ENCODE data around the gene ZDHHC14.

ZDHHC14 gene

DNA sequence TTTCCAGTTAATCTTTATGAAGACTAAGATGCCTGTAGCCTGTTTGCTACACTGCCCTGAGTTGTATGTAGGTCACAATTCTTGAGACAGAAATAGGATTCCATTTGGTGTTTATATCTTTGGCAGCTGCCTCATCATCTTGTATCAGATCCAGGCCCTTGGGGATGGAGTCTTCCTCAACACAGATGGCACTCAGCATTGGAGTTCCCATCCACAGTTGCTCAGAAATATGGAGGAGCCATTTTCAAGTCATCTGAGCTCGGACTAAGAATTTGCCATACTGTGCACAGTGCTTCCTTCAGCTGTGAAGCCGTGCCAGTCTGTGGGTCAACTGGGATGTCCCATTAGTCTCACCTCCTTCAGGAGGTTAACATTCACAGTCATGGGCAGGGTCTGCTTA lies 156.6 kb downstream of the ZDHHC14 start:
- no peak for DNase-seq

DNA sequence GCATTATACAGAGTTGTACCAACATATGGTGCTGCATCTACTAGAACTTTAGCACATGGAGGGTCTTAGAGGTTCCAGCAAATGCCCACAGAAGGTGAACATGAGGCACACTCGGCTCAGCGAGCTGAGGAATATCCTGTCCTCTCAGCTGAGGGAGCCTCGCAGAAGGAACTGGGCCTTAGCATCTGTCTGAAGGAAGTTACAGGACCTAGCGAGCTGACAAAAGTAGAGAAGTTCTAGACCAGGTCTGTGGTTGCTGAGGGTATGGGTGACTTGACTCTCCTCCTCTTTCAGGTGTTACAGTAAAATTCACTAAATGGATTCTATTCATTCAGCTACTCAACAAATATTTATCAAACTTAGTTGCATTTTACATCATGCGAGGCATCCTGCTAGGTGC lies 157.2 kb downstream of the ZDHHC14 start:
- no peak for DNase-seq

DNA sequence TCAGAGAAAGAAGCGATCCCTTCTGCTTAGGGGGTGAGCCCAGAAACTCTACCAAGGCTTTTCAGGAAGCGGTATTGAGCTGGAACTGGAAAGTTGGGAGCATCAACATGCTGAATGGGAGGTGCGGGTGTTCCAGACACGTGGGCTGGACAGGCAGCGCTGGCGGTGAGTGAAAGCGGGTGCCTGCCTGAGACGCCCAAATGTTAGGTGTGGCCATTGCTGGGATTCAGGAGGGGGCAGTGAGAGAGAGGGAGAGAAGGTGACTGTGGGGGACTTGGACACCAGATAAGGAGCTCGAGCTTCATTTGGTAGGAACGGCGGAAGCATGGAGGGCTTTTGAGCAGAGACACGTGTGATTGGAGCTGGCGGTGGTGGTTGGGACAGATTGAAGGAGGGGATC lies 157.7 kb downstream of the ZDHHC14 start:
- no peak for DNase-seq

DNA sequence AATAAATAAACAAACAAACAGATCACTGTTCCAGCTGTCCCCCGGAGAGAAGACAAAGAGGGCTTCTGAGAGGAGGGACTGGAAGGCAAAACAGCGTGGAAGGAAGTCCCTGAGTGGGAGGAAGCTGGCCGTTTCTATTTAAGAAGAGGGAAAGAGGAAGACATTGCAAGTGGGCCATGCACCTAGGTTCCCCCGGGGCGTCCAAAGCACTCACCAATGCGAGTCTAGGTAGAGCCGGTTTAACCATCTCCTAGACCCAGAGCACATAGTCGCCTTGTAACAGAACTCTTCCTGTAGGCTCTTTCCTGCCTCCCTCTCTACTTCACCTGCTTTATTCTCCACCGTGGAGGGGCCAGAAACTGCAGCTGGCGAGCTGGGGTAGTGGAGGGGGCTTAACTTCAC lies 158.4 kb downstream of the ZDHHC14 start:
- no peak for DNase-seq

DNA sequence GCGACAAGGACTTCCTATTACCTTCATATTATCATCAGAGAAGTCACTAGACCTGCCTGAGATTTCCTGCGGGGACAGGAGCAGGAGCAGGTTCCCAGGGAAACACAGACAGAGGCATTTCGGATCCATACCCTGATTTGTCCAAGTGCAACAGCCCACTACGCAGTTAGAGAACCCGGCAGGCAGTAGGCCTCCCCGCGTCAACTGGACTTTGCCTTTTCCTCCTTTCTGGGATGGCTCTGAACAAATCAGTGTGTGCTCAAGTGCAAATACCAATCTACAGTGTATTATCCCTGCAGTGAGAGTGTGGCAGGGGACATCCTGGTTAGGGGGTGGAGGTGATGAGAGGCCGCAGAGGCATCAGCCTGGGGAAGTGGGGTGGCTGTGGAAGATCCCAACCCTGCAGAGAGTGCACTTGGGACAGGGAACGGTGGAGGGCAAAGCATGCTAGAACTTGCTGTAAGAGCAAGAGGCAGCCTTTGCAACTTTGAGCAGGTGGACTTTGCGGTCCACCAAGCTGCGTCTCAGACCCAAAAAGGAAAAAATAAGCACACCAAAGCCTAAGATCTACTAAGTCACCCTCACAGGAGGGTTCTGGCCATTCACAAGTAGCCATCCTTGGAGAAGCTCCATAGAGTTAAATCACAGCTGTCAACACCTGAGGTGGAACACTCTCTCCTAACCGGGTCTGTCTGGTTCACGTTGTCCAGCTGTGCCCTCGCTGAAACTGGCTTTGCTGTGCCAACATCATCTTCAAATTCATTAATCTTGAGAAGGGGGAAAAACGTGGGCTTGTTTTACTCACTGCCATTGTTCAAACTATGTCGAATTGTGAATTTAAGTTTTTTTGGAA lies 159.1 kb downstream of the ZDHHC14 start:
- DNase-seq = no peak

DNA sequence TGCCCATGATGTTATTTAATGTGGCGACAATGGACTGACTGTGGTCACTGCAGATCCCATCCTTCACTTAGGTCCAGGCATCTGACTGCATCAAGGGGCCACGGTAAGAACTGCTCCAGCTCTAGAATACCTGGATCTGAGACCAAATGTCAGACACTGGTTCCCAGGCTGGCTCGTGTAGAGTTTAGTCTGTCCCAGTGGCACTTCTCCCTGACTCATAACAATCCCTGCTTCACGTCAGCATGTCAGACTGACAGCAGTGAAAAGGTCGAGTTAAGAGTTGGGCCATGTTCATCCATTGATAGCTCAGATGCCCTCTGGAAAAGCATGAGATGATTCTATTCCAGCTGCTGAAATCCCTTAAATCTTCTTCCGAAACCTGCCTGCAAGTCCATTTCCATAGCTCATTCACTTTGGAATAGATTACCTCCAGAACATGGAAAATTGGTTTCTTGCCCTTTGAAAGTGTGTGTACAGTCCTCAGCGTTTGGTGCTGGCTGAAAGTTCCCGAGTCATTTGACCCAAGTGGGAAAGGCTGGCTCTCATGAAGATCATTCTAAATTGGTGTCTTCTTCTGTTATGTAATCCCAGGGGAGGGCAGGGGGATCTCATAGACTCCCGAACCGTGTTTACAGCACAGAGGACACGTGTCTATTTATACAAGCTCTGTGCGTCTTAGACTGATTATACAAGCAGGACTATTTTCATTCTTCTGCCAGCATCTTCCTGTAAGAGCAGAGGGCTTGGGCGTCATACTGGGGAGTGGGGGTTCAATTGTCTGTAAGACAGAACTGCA lies 160.8 kb downstream of the ZDHHC14 start:
- no peak for DNase-seq

DNA sequence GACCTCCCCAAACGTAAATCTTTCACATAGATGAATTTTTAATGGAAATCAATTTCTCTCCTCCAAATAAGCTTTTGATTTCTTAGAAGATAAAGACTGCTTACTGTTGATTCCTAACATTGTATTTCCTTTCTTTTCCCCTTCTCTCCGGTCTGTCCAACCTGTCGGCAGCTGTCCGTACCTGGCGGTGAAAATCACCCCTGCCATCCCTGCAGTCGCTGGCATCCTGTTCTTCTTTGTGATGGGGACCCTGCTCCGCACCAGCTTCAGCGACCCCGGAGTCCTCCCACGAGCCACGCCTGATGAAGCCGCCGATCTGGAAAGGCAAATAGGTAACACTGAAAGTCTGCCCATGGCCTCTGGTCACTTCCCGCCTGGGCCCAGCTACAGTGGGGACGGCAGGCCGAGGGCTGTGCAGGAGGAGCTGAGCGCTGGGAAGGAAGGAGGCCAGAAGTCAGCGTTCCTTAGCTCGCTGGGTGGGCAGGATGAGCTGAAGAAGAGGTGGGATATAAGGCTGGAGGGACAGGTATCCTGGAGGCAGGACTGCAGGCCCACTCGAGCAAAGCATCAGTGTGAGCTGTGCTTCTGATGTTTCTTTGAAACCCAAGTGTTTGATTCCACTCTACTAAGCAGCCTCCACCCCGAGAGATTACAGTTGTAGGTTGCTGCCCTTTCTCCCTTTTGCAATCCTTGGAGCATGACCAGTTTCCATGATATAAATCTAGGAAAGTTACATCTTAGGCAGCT lies 161.6 kb downstream of the ZDHHC14 start:
- DNase-seq = no peak

DNA sequence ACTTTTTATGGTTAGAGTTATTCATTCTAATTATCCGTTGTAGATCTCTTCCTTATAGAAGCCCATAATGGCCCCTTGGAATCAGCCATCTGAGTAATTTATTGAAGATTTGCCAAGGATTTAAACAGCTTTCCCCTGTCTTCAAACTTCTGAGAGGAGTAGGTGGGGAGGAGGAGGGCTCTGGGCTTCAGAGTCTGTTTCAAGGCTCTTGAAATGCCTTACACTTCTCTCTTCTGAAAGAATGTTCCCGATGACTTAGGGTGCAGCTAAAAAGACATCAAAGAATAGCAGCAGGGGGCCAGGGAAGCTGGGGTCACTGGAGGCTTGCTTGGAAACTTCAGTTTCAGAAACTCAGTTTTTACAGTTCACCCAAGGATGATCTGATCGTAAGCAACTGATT lies 165.3 kb downstream of the ZDHHC14 start:
- no peak for DNase-seq

DNA sequence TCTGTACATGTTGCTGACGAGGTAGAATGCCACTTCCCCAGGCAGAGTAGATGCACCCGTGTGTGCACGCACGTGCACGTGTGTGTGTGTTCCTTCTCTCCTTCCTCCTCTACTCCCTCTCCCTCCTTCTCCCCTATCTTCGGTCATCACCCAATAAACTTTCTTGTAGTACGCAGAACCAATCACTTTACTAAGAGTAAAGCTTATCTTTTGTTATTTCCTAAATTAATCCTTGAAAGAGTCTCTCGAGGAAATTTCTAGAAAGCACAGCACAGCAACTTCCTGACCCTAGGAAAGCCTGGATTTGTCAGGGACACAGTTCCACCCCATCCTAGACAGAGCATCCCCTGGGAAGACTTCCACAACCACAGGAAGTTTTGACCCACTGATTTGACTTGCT lies 166.1 kb downstream of the ZDHHC14 start:
- DNase-seq = no peak

DNA sequence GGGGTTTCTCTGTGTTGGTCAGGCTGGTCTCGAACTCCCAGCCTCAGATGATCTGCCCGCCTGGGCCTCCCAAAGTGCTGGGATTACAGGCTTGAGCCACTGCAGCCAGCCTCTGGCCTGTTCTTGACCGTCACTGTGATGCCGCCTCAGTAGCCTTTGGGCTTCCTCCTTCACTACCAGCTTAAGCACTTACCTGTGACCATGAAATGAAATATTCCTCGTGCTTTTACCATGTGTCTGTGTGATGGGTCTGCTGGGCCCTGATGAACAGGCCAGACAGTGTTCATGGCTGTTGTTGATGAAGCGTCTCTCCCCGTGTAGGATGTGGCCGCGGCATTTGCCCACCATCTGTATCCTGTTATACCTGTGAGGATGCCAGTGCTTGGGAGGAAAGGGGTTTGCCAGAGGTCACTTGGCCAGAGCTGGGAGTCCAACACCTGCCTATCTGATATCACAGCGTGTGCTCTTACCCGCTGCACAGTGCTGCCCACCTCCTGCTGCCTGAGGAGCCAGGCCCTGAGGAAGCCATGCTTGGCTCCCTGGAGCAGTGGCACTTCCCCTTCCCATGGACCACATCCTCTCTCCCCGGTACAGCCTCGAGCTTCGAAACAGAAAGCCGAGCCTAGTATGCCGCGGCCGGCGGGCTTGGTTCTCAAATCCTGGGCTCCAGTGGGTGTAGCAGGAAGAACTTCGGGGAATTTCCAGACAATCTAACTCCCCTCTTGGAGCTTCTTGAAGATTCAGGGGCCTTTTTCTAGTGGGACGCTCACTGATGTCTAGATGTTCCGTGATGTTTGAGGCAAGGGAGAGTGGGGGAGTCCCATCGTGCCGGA lies 167.9 kb downstream of the ZDHHC14 start:
- DNase-seq = no peak

DNA sequence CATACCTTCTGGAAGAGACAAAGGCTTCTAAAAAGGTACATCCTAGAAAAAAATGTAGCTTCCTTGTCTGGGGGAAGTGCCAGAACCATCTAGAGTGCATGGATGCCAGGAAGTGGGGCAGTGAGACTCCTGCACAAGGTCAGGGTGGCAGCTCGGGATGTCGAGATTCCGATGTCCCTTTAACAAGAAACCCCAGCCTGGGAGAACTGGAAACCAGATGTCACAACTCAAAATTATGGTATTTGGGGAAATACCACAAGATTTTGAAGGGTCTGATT lies 168.4 kb downstream of the ZDHHC14 start:
- DNase-seq = no peak

DNA sequence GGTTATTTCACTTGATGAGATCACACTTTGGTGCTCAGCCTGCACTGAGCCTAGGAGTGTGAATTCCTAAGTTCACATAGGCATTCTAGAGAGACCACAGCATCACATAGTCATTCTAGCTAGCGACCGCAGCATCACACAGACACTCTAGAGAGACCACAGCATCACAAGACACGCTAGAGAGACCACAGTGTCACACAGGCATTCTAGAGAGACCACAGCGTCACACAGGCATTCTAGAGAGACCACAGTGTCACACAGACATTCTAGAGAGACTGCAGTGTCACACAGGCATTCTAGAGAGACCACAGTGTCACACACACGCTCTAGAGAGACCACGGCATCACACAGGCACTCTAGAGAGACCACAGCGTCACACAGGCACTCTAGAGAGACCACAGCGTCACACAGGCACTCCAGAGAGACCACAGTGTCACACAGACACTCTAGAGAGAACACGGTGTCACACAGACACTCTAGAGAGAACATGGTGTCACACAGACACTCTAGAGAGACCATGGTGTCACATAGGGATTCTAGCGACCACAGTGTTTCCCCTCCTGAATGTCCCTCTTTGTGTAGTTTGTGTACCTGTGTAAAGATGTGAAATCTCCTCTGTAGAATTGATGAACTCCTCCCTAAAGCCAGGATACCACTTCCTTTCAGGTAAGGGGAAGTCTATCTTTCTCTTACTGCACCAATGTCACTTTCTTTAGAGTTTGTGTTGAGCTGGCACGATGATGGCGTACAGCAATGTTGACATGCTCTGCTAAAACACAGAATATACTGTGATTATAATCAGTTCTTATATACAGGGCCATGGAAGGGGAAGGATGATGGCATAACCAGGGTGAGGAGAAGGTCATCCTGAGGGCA lies 169.4 kb downstream of the ZDHHC14 start:
- DNase-seq = no peak

DNA sequence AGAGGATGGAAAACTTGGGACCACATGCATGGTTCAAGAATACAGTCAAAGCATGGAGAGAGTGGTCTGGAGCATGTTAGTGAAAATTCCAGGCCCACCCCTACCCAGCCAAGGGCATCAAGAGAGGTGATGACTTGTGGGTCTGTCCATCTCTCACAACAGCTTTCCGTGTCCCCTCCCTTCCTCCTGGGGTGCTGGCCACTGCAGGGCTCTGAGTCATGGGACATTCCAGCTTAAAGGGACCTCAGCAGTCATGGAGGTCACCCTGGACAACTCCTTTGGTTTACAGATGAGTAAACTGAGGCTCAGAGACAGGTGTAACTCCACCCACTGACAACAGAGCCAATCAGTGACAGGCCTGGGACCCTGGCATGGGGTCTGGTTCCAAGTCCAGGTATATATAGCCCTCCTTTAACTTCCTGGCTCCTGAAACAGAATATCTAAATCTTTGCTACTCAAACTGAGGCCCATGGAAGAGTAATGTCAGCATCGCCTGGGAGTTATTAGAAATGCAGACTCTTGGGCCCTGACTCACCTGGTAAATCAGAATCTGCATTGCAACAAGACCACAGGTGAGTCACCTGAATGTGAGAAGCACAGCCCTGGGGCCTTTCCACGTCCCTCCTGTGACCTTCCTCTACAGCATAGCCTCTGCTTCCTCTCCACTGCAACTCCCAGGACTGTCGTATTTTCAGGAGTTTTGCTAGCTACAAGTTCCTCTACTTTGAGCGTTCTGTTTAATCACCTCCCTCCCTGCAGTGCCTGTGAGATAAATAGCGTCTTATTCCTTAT lies 170.2 kb downstream of the ZDHHC14 start:
- no peak for DNase-seq

DNA sequence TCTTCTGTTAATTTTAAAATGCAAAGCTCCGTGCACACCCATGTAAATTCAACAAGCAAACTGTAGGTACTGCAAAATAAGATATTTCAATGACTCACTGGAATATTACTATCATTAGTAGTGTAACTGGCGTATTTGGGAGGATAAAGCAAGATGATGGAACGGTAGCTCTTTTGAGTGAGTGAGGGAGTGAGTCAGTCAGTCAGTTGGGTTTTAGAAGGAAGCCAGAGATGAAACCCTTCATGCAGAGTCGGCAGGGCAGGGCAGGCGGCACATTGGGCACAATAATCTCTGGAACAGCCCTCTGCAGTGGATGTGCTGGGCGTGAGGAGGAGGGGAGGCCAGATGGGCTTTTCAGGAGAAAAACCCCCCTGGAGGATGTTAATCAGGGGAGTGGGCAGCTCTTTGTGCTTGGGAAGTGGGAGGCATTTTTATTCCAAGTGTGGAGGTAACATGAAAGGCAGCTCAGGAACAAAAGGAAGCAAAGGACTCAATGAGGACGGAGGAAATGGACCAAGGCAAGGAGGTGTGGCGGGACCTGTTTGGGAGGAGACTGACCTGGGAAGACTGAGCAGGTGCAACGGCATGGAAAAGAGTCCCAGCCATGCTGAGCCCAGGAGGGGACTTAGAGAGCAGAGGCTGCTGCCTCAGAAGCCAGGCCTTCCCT lies 171.2 kb downstream of the ZDHHC14 start:
- no peak for DNase-seq

DNA sequence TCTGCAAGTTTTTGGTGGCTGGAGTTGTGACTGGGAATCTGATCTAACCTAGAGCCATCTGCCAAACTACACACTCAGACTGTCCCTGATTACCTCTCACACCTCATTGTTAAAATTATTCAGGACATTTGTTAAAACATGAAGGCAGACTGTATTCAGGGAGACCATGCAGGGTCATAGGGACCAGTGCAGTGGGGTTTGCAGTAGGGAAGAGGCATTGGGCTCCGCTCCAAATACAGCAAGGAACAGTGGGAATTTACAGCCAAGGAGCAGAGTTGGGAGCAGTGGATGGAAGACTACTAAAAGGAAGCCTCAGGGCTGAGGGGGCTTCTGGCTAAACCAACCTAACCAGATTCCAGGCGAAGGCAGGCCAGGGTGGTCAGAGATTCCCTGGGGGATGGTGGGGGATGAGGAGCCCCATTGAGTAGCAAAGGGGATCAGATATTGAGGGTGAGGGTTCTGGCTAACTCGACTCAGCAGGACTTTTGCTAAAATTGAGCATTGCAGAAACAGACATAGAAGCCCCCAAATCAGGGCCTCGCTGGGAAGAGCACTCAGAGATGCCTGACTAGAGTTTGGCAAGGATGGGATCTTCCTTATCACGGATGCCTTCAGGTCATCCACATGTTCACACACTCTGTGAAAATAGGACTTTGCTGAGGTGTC lies 172.0 kb downstream of the ZDHHC14 start:
- DNase-seq = no peak

DNA sequence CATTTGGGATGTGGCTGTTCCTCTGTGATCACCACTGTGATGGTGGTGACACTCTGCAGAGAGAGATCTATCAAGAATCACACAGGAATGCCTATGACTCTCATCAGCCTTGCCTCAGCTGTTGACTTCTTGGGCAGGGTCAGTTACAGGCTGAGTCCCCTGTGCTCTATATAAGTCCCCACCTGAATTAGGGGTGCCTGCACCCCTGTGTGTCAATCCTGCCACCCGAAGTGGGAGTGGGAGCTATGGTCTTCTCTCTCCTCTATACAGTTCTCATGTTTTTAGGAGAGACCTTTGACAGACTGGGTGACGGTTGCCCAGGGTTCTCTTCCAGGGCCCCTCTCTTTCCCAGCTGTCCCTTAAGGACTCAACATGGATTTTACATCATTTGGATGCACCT lies 173.8 kb downstream of the ZDHHC14 start:
- DNase-seq = no peak

DNA sequence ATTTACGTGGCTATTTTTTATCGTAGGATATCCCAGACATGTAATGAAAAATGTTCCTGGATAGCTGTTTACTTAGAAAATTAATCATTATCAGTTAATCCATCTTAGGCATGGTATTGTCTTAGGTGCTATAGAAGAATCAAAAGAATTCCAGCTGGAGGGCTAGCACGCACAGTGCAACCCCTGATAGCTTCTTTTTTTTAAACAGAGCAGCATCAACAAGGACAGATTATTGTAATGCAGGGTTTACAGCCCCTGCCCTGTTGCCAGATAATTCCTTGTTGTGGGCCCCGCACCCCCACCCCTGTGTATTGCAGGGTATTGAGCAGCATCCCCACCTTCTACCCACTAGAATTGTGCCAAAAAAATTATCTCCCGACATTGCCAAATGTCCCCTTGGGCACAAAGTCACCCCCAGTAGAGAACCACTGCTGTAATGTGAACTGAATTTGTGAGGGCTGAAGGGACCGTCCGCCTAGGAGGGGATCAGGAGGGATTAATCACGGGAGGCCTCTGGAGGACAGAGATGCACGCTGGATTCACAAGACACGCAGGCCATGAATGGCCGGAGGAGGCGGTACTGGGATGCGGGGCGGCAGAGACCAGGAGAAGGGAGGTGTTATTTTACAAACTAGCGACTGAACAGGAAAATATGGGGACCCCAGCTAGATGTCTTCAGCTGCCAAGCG lies 174.6 kb downstream of the ZDHHC14 start:
- no peak for DNase-seq

DNA sequence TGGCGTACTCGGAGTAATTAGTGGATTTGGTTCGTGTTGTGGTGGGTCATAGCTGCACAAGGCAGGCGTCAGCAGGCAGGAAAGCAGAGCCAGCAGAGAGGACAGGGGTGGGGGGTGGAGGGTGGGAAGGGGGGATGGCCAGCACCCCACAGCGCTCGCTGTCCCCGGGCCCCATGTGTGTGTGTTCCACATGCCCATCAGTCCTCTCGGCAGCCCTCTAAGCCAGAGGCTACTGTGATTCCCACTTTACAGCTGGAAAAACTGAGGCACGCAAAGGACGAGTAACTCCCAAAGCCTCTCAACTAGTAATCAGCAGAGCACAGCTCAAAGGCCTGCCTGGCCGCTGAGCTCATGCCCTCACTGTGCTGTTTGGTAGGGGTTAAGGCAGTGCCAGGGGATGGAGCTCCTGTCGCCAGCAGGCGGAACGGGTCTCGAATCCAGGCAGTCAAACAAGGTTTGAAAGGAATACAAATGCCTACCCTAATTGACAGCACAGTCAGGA lies 175.2 kb downstream of the ZDHHC14 start:
- DNase-seq = no peak

All from NCI-H2107 (cell line).